ENCODE measurements around the gene ADAP1.

ADAP1 gene

DNA sequence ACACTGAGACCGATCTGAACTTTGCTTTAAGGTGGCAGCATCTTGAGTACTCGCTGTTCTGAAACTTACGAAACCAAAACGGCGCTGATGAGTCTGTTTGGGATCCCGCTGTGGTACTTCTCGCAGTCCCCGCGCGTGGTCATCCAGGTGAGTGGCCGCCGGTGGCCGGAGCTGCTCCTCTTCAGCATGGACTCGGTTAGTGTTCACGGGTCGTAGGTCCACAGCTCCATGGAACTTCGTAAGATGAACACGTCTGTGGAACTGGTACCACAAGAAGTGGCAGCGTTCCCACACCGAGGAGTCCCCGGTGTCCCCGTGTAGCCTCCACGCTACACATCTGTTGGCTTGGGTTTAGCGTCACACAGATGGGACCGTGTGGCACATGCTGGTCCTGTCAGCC lies 88.6 kb downstream of the ADAP1 start:
- no peak for DNase-seq (ENCODE audit: low read depth, low spot score)

- no peak for DNase-seq (ENCODE audit: low read depth, low spot score)
Observed at GRCh38 chr7:863106-863505, 91.4 kb downstream of the ADAP1 start.

- DNase-seq (ENCODE audit: low read depth, low spot score) = no peak
Observed at GRCh38 chr7:862157-862556, 92.3 kb downstream of the ADAP1 start.

DNA sequence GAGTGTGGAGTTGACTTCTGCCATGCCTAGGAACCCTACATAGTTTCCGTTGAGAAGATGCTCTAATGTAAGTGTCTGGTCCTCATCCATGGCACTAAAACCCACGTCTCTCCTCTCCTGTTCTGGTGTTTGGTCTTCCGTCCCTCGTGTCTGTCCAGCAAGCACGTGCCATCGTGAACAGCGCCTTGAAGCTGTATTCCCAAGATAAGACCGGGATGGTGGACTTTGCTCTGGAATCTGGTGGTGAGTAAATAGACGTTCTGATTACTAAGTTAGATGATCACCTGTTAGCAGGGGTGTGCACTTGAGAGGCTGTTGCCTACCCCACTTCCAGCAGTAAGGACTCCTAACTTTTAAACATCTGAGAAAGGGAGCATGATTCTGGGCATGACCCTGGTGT lies 93.3 kb downstream of the ADAP1 start:
- DNase-seq (ENCODE audit: low read depth, low spot score) = no peak

GRCh38 chr7:860149-860548 lies 94.3 kb downstream of the ADAP1 start:
- DNase-seq (ENCODE audit: low read depth, low spot score) = no peak

- no peak for DNase-seq (ENCODE audit: low read depth, low spot score)
Observed at GRCh38 chr7:859359-860030, 95.0 kb downstream of the ADAP1 start.

DNA sequence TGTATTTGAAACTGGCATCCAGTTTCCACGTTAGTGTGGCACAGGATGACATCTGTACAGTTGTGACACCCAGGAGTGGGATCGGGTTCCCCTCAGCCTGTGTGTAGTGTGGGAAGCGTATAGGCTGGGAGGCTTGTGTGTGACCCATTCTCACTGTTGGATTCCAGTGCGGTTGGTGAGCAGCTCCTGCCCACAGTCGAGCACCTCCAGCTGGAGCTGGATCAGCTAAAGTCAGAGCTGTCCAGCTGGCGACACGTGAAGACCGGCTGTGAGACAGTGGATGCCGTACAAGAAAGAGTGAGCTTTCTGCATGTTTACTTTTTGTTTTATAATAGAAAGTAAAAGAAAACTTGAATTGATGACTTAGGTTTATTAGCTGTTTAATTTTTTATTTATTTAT lies 96.8 kb downstream of the ADAP1 start:
- DNase-seq (ENCODE audit: low read depth, low spot score) = no peak

- no peak for DNase-seq (ENCODE audit: low read depth, low spot score)
Observed at GRCh38 chr7:856444-857095, 97.9 kb downstream of the ADAP1 start.

GRCh38 chr7:855686-856369 lies 98.7 kb downstream of the ADAP1 start:
- DNase-seq (ENCODE audit: low read depth, low spot score) = no peak

DNA sequence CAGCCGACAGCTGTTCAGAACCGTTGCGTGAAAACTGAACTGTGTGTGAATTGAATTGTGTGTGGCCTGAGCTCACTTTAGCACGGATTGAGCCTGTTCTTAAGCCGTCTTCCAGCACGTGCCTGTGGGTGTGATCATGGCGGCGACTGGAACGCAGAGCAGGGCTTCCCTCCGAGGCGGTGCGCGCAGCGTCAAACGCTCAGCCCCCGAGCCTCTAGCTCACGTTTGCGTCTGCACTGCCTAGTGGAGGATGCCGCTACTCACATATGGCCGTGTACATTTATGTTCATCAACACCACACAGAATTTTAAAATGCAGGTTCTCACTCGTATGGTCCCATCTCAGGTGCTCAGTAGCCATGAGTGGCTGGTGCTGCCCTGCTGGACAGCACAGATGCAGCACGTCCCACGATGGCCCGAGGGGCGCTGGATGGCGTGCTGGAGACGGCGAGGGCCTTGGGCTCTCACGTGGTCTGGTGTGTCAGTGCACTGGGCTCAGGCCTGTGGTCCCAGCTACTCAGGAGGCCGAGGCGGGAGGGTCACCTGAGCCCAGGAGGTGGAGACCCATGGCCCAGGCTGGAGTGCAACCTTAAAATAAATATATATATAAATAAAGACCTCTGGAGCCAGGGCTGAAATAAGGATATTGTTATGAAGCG lies 100.2 kb downstream of the ADAP1 start:
- DNase-seq (ENCODE audit: low read depth, low spot score) = no peak

DNA sequence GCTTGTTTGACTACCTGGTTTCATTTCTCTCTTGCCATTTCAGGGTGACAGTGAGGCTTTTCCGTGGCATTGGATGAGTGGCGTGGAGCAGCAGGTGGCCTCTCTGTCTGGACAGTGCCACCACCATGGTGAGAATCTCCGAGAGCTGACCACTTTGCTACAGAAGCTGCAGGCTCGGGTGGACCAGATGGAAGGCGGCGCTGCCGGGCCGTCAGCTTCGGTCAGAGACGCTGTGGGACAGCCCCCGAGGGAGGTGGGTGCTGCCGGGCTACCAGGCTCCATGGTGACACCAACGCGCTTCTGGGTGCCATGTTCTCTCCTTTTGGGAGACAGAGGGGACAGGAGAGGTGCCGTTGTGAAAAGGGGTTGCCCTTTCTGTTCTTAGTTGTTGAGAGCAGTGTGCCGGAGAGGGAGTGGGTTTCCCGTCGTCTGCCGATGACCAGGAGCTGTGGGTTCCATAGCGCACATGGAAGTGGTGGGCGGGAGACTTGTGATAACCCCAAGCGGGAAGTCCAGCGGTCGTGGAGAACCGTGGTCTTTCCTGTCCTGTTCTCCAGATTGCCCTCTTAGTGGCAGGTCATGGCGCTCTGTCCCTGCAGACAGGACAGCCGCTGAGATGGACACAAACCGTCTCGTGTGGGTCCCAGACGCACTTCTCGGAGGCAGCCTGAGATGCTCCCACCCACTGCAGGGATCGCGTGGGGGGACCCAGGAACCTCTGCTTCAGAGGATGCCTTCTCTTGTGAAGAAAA lies 100.9 kb downstream of the ADAP1 start:
- no peak for DNase-seq (ENCODE audit: low read depth, low spot score)

- DNase-seq (ENCODE audit: low read depth, low spot score) = no peak
Observed at GRCh38 chr7:851204-851603, 103.3 kb downstream of the ADAP1 start.

GRCh38 chr7:849781-850180 lies 104.7 kb downstream of the ADAP1 start:
- no peak for DNase-seq (ENCODE audit: low read depth, low spot score)

- no peak for DNase-seq (ENCODE audit: low read depth, low spot score)
Observed at GRCh38 chr7:849145-849544, 105.3 kb downstream of the ADAP1 start.

Data from activated naive CD8-positive, alpha-beta T cell treated with anti-CD3 and anti-CD28 coated beads, Interleukin-2, amount 50 U/mL, for 16 hours (primary cell).